Measurements from ENCODE around the gene ZNF219.

DNA sequence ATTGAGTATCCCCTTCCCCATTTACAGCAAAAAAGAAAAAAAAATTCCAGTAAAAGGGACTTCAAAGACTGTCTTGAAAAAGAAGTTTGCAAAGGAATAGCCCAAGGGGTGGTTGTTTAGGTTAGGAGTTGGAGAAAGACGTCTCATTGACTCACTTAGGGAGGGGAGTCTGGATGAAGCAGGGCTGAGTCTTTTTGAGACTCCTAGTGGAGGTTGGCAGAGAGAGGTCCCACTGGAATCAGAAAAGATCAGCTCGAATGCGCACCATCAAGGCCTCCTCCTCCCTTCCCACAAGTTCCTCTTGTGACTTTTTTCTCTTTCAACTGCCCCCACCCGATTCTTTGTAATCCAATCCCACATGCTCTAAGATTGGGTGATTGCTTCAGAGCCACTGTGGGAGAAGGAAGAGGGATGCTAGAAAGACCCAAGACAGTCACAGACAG lies 26.4 kb downstream of the ZNF219 start:
- TF ChIP-seq SUZ12 (IDR thresholded peaks at IDR 0.05; ENCODE audit: extremely low read depth, insufficient read depth, insufficient read length), result no peak
- no peak for TF ChIP-seq YY1 (IDR thresholded peaks at IDR 0.05; ENCODE audit: insufficient read depth, insufficient read length)

Measured in NT2/D1 (cell line).